GM11168 (cell line): Measurements from ENCODE around the gene MED13L.

Source experiments
- in situ Hi-C: fragments of 300-500 bp; cut with MboI; formaldehyde crosslinking; loops from one replicate; pipeline ENCODE4 v1.12.0; 2022; ENCODE audit warnings: low sequenced_read_pairs; ENCODE audit not compliant: unreplicated experiment

MED13L gene

DNA sequence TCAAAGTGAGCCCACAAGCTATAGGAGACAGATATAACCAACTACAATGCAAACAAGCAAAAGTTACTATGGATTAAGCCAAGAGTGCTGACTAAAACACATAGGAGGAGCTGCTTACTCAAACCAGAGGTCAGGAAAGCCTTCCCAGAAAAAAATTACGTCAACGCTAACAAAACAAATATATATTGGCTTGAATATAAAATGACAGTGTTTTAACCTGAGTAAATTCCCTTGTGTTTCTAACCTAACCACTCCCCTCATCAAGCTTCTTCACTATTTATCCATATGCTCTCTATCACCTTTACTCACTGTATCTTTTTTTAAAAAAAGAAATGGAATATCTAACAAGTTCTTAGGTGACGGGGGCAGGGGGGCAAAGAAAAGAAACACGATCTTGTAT is 115.9 kb downstream of the MED13L start:
- in situ Hi-C loops = no loop called here

GRCh38 chr12:116160883-116161458 is 116.5 kb downstream of the MED13L start:
- in situ Hi-C loops = no loop called here

DNA sequence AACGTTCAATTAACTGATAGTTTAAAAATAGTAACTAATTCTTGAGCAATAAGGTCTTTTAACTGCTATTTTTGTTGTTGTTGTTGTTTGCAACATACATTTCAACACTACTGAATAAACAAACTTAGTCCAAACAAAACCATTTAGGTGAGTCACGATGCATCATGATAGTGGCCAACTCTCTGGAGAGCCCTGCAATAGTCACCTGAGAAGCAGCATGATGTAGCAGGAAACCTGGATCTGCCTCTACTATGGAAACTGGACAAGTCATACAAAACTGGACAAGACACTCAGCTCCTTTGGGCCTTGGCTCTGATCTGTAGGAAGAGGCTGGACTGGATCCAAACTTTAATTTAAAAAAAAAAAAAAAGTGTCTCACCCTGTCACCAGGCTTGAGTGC is 117.3 kb downstream of the MED13L start:
- in situ Hi-C loops = no loop called here

DNA sequence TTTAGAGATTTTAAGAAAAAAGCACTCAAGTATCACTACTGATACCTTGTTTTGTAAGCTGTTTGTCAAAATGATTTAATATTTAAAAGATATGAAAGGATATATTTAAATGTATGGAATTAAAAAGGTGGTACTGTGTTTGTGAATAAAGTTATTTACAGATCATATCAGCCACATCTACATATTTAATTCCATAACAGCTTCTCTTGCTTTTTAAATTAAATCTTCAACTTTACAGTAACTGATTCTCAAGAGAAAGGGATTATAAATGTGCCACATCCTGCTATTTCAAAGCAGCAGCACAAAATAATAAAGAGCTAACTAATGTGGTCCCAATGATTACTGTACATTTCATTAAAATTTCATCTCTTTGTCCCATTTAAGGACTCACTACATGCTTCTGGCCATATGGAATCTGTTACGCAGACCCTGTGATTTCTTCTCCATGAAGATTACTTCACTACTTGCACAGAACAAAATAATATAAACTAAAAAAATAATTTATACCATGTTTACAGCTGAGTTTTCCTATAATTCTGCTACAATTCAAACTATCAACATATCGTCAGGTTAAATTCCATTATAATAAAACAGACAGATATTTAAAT is 117.8 kb downstream of the MED13L start:
- in situ Hi-C loops = no loop called here

DNA sequence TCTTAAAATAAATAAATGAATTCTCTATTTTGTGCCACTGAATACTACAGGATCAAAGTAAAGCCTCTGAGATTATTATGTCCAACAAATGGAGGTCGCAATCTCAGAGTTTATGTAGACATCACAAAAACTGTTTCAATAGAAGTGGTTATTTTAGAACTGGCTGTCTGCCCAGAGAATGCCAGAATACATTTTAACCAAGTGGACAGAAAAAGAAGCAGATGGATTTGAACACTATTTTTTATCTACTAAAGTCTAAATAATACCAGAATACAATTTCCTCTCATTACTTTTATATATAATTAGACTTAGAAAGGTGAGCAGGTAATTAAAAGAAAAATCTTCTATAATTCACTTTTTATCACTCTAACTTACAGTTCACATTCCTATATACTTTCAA is 118.3 kb downstream of the MED13L start:
- in situ Hi-C loops = no loop called here

DNA sequence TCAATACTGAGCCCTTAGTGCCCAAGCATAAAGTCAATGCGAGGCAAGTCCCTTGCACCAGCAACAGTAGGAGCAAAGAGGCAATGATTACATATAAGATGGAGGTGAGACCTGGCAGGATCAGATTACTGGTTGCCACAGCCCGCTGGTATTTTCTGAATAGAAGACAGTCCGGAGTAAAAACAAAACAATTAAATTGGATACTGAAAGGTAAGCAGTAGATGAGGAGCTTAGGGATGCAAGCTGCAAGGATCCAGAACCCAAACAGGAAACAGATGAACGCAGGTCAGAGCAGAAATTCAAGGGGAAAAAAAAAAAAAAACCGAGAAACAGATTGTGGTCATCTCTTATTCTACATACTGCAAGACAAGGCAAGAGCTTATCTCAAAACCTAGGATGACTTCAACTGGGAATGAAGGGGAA is 119.6 kb downstream of the MED13L start:
- in situ Hi-C loops = no loop called here

DNA sequence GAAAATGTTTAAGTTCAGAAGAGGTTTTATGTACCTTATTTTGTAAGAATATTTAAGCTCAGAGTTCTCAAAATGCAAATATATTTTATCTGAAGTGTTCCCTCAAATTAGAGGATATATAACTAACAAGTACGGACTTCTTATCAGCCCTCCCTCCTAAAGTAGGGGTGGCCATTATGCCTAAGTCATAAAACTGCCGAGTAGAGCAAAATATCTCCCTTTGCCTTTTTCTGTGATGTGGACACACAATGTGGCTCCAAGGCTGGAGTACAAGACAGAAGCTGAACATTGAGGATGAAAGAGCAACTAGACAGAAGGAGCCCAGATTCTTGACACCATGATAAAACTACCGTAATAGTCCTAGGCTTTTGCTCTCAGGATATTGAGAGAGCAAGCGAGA is 120.9 kb downstream of the MED13L start:
- in situ Hi-C loops = no loop called here

DNA sequence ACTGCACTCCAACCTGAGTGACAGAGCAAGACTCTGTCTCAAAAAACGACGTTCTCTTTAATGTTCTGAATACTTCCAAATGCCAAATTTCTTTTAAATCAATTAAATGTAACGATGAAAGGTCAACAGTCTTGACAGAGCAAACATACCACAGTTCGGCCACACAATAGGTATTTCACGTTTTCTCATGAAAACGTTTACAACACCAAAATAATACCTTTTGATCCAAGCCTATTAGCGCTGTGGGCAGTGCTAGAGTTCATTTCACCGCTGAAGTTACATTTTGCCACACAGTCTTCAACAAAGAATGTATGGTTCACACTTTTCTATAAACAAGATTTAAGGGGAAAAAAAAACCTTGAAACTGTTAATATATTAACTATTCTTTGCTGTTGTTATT is 122.1 kb downstream of the MED13L start:
- in situ Hi-C loops = no loop called here

GRCh38 chr12:116153983-116154382 is 123.5 kb downstream of the MED13L start:
- in situ Hi-C loops = no loop called here

- in situ Hi-C loops = no loop called here
These were observed 124.4 kb downstream of the MED13L start for GRCh38 chr12:116153113-116153512.

DNA sequence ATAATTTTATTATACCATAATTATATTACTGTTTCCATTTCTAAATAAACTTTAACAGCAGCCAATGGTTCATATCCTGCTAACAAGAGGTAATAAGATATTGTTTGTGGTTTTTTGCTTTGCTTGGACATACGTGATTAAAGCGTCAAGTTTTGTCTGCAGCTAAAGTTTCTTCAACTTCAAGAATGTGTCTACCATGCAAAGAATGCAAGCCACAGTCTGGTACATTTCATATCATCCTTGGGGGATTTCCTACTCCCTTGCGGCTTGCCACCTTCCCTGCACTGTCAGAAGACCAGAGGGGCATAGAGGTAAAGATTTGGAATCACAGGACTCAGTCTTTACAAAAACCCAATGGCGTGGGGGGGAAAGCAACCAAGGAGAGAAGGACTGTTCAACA is 125.2 kb downstream of the MED13L start:
- in situ Hi-C loops = no loop called here

- in situ Hi-C loops = no loop called here
These were observed 127.0 kb downstream of the MED13L start for GRCh38 chr12:116150452-116150851.

- in situ Hi-C loops = no loop called here
These were observed 127.5 kb downstream of the MED13L start for GRCh38 chr12:116150001-116150400.

DNA sequence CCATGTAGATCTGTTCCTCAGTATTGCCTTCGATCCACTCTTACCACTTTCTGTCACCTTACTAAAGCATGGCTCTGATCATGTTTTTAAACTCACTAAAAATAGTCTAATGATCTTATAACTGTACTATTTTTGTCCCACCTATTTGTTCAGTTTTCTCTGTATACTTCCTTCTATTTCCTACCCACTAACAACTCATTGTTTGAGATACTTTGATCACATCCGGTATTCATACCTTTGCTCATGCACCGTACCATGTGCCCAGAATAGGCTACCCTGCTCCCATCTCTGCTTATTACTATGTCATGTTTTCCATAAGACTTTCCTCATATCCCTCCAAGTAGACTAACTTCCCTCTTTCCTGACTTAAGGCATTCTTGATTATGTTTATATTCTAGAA is 128.6 kb downstream of the MED13L start:
- in situ Hi-C loops = no loop called here

GRCh38 chr12:116146386-116146785 is 131.1 kb downstream of the MED13L start:
- in situ Hi-C loops = no loop called here

GRCh38 chr12:116145451-116145850 is 132.0 kb downstream of the MED13L start:
- in situ Hi-C loops = no loop called here

DNA sequence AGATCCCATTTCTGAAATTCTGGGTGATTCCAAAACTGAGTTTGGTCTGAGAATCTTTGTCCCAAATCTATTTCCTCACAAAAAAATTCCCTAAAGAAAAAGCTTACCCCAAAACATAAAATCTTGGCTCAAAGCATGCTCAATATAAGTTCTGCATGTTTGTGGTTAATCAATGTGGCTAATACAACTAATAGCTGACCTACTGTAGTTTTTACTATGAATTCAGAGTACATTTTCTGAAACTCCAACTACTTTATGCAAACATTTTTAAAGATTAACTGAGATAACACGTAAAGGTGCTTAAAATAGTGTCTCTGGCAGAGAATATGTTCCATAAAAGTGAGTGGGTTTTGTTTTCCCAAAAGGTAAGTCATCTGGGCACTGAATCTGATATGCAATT is 133.1 kb downstream of the MED13L start:
- in situ Hi-C loops = no loop called here

GRCh38 chr12:116143909-116144308 is 133.6 kb downstream of the MED13L start:
- in situ Hi-C loops = no loop called here

DNA sequence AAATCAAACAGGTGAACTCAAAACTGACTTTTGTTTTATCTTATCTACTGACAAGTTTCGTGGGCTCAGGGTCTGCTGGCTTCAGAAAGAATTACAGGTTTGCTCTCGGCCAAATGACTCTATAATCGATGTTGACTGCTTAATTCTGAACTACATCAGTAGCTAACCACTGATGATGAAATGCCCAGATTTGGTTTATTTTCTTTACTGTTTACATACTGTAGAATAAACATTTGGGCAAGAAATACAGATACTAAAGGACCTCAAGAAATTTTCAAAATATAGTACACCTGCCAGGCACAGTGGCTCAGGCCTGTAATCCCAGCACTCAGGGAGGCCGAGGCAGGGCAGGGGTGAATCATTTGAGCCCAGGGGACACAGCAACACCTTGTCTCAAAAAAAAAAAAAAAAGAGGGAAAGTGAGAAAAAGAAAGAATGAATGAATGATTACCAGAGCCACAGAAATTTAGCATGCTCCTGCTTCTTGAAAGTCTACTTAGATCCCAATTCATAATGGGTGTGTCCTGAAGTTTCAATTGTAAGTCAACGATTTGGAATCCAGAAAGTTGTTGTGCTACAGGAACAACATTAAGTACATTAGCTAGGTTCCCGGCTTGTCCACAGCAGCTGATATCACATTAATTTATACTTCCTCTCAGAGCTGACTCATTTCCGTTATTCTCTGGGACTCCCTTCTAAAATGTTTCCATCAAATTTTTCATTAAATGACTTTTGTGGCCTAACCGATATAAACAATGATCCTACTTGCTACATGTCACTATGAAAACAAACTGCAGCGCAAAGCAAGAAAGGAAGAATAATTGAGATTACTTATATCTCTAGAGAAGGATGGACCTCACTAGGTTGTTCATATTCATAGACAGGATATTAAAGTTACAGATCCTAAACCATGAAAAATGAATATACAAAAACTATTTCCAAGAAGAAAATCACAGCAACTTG is 134.3 kb downstream of the MED13L start:
- in situ Hi-C loops = no loop called here

- in situ Hi-C loops = no loop called here
These were observed 135.7 kb downstream of the MED13L start for GRCh38 chr12:116141833-116142162.

DNA sequence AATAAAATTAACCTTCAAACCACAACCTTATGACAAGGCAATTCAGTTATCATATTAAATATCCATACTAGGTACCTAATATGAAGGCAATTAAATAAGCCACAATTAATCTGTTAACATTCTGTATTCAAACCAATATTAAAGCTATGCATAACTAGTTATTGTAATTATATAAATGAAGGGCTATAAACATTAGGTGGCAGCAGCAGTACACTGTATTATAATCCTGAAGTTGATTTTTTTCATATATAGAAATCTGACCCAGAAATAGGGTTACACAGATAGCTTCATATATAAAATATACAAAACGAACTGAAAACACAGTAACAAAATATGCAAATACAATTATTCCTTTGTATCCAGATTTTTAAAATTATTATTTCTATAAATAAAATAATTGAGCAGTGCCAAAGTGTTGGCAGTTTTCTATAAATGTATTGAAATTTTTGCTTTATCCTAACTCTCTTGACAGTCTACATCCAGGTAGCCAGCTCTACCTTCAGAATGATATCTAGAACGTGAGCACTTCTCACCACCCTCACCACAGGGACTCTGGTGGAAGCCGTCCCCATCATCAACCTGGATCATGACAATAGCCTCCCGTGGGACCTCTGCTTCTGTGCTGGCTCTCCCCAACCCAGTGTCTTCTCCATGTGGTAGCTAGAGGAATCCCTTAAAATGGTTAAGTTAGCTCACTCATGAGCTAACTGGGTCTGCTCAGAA is 136.2 kb downstream of the MED13L start:
- in situ Hi-C loops = no loop called here
